WTC11 (cell line): Measurements from ENCODE around the gene GLUL. TPM values are rescaled to one million over a fixed set of nuclear protein-coding genes. Genes with fewer than 3 reads are reported as not detected.
A peak's percentile ranks its signal among the peaks of the same experiment; 100 is the strongest.
"Not testable (repeated sequence)": the region's sequence is repeated elsewhere in the genome, so short reads cannot be mapped to it uniquely, and the experiment has no call there.

ENCODE experiments used
- ATAC-seq: fragments of 200-7000 bp; cut with Tn5 transposase; 2 replicates; pipeline ENCODE4 v1.10.0; 2021; ENCODE audit warnings: mild to moderate bottlenecking, moderate library complexity
- CTCF ChIA-PET: fragments of 300-600 bp; sonication (Branson Sonifier 250); formaldehyde crosslinking; loops from one replicate; lab custom pipeline; 2021; ENCODE audit warnings: antibody characterized with exemption; lab: Charles Lee
- POLR2A ChIA-PET: fragments of 350-600 bp; sonication (Branson Sonifier 250); formaldehyde crosslinking; loops from one replicate; lab custom pipeline; 2021; ENCODE audit warnings: antibody characterized with exemption; lab: Charles Lee
- DNase-seq: peaks from one replicate; pipeline ENCODE4 v3.0.0; 2021; ENCODE audit warnings: low spot score
- H3K27ac Mint-ChIP-seq: 2 replicates; pipeline ENCODE4 v1.8.0; 2021; ENCODE audit warnings: mixed read lengths
- H3K27me3 Mint-ChIP-seq: 2 replicates; pipeline ENCODE4 v1.8.0; 2021; ENCODE audit warnings: low read depth, mild to moderate bottlenecking, moderate library complexity, mixed read lengths
- H3K36me3 Mint-ChIP-seq: 2 replicates; pipeline ENCODE4 v1.8.0; 2021; ENCODE audit warnings: mixed read lengths
- H3K4me1 Mint-ChIP-seq: 2 replicates; pipeline ENCODE4 v1.8.0; 2022; ENCODE audit warnings: mixed read lengths
- H3K4me3 Mint-ChIP-seq: 2 replicates; pipeline ENCODE4 v1.8.0; 2021; ENCODE audit warnings: mild to moderate bottlenecking, moderate library complexity, mixed read lengths
- H3K9me3 Mint-ChIP-seq: 2 replicates; pipeline ENCODE4 v1.8.0; 2021; ENCODE audit warnings: mixed read lengths
- KAT7 ChIP-seq: sonication (generic); formaldehyde crosslinking; IDR thresholded peaks from 2 replicates; pipeline ENCODE4 v1.8.1; 2023; ENCODE audit warnings: missing genetic modification reagents, mild to moderate bottlenecking, borderline replicate concordance
- NR3C1 ChIP-seq: sonication (generic); formaldehyde crosslinking; conservative IDR thresholded peaks from 2 replicates; pipeline ENCODE4 v1.8.1; 2023; ENCODE audit warnings: low read depth, mild to moderate bottlenecking, missing genetic modification reagents
- PREB ChIP-seq: sonication (generic); formaldehyde crosslinking; IDR thresholded peaks from 2 replicates; pipeline ENCODE4 v1.8.1; 2022; ENCODE audit warnings: mild to moderate bottlenecking, missing genetic modification reagents, moderate library complexity, borderline replicate concordance
- PRRX2 ChIP-seq: fragments of 250-450 bp; sonication (Bioruptor Pico); IDR thresholded peaks from 2 replicates; pipeline ENCODE4 v1.8.0; 2021; ENCODE audit warnings: mild to moderate bottlenecking
- SMAD3 ChIP-seq: sonication (generic); formaldehyde crosslinking; IDR thresholded peaks from 2 replicates; pipeline ENCODE4 v1.8.0; 2022; ENCODE audit warnings: missing genetic modification reagents, mild to moderate bottlenecking, borderline replicate concordance
- TEAD1 ChIP-seq: sonication (generic); formaldehyde crosslinking; IDR thresholded peaks from 2 replicates; pipeline ENCODE4 v1.8.0; 2022; ENCODE audit warnings: mild to moderate bottlenecking, missing genetic modification reagents
- ZBTB21 ChIP-seq: sonication (generic); formaldehyde crosslinking; IDR thresholded peaks from 2 replicates; pipeline ENCODE4 v1.8.1; 2023; ENCODE audit warnings: mild to moderate bottlenecking, missing genetic modification reagents, borderline replicate concordance
- ZNF138 ChIP-seq: sonication (generic); formaldehyde crosslinking; conservative IDR thresholded peaks from 2 replicates; pipeline ENCODE4 v1.8.1; 2022; ENCODE audit warnings: mild to moderate bottlenecking, moderate library complexity, missing genetic modification reagents
- ZNF219 ChIP-seq: sonication (generic); formaldehyde crosslinking; IDR thresholded peaks from 2 replicates; pipeline ENCODE4 v1.8.0; 2023; ENCODE audit warnings: missing genetic modification reagents, mild to moderate bottlenecking, borderline replicate concordance
- total RNA-seq: library from RNA; stranded (reverse); gene quantifications from 3 replicates; pipeline ENCODE4 v1.2.3, GENCODE V29; 2021
- TF ChIP-seq, protein P1 (sequence below): fragments of 250-450 bp; sonication (Bioruptor Pico); IDR thresholded peaks from 2 replicates; pipeline ENCODE4 v2.1.2; 2022; ENCODE audit warnings: mild to moderate bottlenecking, moderate library complexity
- TF ChIP-seq, protein P2 (sequence below): fragments of 250-450 bp; sonication (Bioruptor Pico); IDR thresholded peaks from 2 replicates; pipeline ENCODE4 v1.8.0; 2021; ENCODE audit warnings: mild to moderate bottlenecking

The GLUL gene
- total RNA-seq, 1 experiment from 2014 or later: 240 TPM

- H3K27ac Mint-ChIP-seq: no peak overlapping the region
- H3K4me3 Mint-ChIP-seq: no peak overlapping the region
- peaks cover 23% of the 10 kb centered on the region for H3K4me1 Mint-ChIP-seq
- DNase-seq (no peak), ATAC-seq (no peak)
- ChIA-PET CTCF (no interaction called here), POLR2A (no interaction called here)
- no peak for TF ChIP-seq ZNF219
- H3K9me3 Mint-ChIP-seq: no peaks in the 10 kb centered on the region
- H3K27me3 Mint-ChIP-seq: peaks cover 2% of the 10 kb centered on the region; the same call in 1 of the 2 replicates
- no peaks in the 10 kb centered on the region for H3K36me3 Mint-ChIP-seq
These were observed 55.6 kb downstream of the GLUL start for GRCh38 chr1:182335771-182336566.

GRCh38 chr1:182333071-182333571 is 58.5 kb downstream of the GLUL start:
- CTCF ChIA-PET: interaction anchor here (1.5 to 2.2 kb wide), 4 partner anchors 11 to 248 kb away, joined by 4 to 7 read pairs (median 5); no protein-coding TSS in a partner anchor

DNA sequence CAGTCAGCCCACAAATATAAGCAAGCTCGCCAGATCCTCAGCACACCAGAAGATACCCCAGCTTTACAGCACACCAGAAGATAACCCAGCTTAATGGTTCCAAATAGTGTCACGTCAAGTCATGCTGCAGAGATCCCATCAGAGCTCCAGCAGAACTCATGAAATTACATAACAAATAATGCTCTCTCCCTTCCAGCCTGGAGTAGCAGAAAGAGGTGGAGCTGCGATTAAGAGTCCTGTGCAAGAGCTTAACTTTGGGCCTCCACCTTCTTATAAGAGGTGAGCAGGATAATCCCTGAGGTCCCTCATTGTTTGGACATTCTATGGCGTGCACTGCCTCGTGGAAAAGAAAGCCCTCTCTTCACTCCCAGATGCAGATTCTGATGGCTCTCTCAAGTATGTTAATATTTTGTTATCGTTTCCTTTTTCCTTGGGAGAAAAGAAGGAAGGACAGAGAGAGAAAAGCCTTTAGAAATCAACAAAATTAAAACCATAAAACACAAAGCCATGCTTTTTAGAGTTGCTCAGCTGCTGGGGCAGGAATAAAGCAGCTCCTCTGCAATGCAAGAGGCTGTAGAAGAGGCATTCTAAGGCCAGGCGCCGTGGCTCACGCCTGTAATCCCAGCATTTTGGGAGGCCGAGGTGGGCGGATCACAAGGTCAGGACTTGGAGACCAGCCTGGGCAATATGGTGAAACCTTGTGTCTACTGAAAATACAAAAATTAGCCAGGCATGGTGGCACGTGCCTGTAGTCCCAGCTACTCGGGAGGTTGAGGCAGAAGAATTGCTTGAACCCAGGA is 59.1 kb downstream of the GLUL start:
- Mint-ChIP-seq H3K4me1 (peaks cover 23% of the 10 kb centered on the region), H3K27me3 (0 out of 2 replicates have a peak, but pooled peaks cover 2% of the 10 kb centered on the region)
- TF ChIP-seq, protein P1, sequence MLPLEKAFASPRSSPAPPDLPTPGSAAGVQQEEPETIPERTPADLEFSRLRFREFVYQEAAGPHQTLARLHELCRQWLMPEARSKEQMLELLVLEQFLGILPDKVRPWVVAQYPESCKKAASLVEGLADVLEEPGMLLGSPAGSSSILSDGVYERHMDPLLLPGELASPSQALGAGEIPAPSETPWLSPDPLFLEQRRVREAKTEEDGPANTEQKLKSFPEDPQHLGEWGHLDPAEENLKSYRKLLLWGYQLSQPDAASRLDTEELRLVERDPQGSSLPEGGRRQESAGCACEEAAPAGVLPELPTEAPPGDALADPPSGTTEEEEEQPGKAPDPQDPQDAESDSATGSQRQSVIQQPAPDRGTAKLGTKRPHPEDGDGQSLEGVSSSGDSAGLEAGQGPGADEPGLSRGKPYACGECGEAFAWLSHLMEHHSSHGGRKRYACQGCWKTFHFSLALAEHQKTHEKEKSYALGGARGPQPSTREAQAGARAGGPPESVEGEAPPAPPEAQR (CRISPR knock-in tag): no peak
- TF ChIP-seq PREB (no peak), SMAD3 (no peak), TEAD1 (CRISPR knock-in tag) (no peak), PRRX2 (CRISPR knock-in tag) (no peak), KAT7 (CRISPR knock-in tag) (no peak), ZBTB21 (no peak), NR3C1 (CRISPR knock-in tag) (no peak), ZNF138 (CRISPR knock-in tag) (no peak)
- TF ChIP-seq, protein P2, sequence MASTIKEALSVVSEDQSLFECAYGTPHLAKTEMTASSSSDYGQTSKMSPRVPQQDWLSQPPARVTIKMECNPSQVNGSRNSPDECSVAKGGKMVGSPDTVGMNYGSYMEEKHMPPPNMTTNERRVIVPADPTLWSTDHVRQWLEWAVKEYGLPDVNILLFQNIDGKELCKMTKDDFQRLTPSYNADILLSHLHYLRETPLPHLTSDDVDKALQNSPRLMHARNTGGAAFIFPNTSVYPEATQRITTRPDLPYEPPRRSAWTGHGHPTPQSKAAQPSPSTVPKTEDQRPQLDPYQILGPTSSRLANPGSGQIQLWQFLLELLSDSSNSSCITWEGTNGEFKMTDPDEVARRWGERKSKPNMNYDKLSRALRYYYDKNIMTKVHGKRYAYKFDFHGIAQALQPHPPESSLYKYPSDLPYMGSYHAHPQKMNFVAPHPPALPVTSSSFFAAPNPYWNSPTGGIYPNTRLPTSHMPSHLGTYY (CRISPR knock-in tag): no peak
- TF ChIP-seq, all 79 proteins: peak for 0
- Mint-ChIP-seq H3K27ac (no peak overlapping the region), H3K4me3 (no peak overlapping the region), H3K36me3 (no peaks in the 10 kb centered on the region), H3K9me3 (no peaks in the 10 kb centered on the region; the same call in 1 of the 2 replicates)
- POLR2A ChIA-PET: interaction anchor here (1.5 kb wide), 1 partner anchor 60 kb away, joined by 4 read pairs; the partner anchor contains the start of gene GLUL
- CTCF ChIA-PET: interaction anchor here (1.1 to 2.2 kb wide), 5 partner anchors 10 to 251 kb away, joined by 4 to 7 read pairs (median 5); no protein-coding TSS in a partner anchor
- DNase-seq: no peak
- ATAC-seq: peak; percentile 47

More at GRCh38 chr1:182333071-182333571, 58.5 kb downstream of the GLUL start:
- not testable (repeated sequence) for H3K27me3 Mint-ChIP-seq, H3K4me3 Mint-ChIP-seq, ATAC-seq, H3K9me3 Mint-ChIP-seq, H3K27ac Mint-ChIP-seq, DNase-seq, H3K36me3 Mint-ChIP-seq
- POLR2A ChIA-PET: interaction anchor here (1.5 kb wide), 1 partner anchor 59 kb away, joined by 4 read pairs; the partner anchor contains the start of gene GLUL
- H3K4me1 Mint-ChIP-seq: peaks cover 23% of the 10 kb centered on the region

Other genes starting within 250 kb of the GLUL start
- gene TEDDM1, start 8.9 kb upstream of the GLUL start, total RNA-seq: not detected in 3 replicates
- not detected in 3 replicates for gene RGSL1, start 58.4 kb upstream of the GLUL start, total RNA-seq
- 0.64 to 0.87 TPM (median 0.77 TPM) in 3 replicates for gene RNASEL, start 197.5 kb upstream of the GLUL start, total RNA-seq
- gene RGS16, start 212.6 kb upstream of the GLUL start, total RNA-seq: 9.9 to 17.8 TPM (median 10.2 TPM) in 3 replicates